Fibroblast of lung (primary cell): ENCODE data around the gene TNFRSF14. TPM values are rescaled to one million over a fixed set of nuclear protein-coding genes. Genes with fewer than 3 reads are reported as not detected.
"Not testable (repeated sequence)": the region's sequence is repeated elsewhere in the genome, so short reads cannot be mapped to it uniquely, and the experiment has no call there.

Experiments
- DNase-seq, 2 donors: peaks; one replicate each; pipeline versions ENCODE4 v3.0.0 to v3.0.0-alpha.2; 2010; ENCODE audit warnings: low read depth in 2 of 2
- H2AFZ ChIP-seq: 2 replicates; pipeline ENCODE4 v1.5.1; 2012; ENCODE audit warnings: low read length, control low read depth, inconsistent platforms
- H3K27ac ChIP-seq: 2 replicates; pipeline ENCODE4 v1.5.1; 2011; ENCODE audit warnings: low read length, control low read depth; ENCODE audit not compliant: insufficient read depth
- H3K27me3 ChIP-seq: 2 replicates; pipeline ENCODE4 v1.5.1; 2011; ENCODE audit warnings: mild to moderate bottlenecking, low read length; ENCODE audit not compliant: control insufficient read depth, insufficient read depth
- H3K36me3 ChIP-seq: 2 replicates; pipeline ENCODE4 v1.5.1; 2011; ENCODE audit warnings: low read length; ENCODE audit not compliant: control insufficient read depth, insufficient read depth
- H3K4me1 ChIP-seq: 2 replicates; pipeline ENCODE4 v1.5.1; 2011; ENCODE audit warnings: low read length; ENCODE audit not compliant: control insufficient read depth, insufficient read depth; ENCODE audit errors: extremely low read depth
- H3K4me2 ChIP-seq: 2 replicates; pipeline ENCODE4 v1.5.1; 2011; ENCODE audit warnings: low read length, control low read depth; ENCODE audit not compliant: insufficient read depth; ENCODE audit errors: extremely low read depth
- H3K4me3 ChIP-seq, 4 experiments: fragments of 200-600 bp in 1 of 4; sonication (generic) in 1 of 4; replicated peaks in 1 of 4; 2 replicates each; pipeline ENCODE4 v1.5.1; 2011 to 2016; ENCODE audit warnings: low read length in 4 of 4, low read depth in 3 of 4, mild to moderate bottlenecking in 3 of 4, control low read depth in 2 of 4, inconsistent platforms in 1 of 4, mixed read lengths in 1 of 4; ENCODE audit not compliant: insufficient read depth in 1 of 4; ENCODE audit errors: control extremely low read depth in 1 of 4
- H3K79me2 ChIP-seq: 2 replicates; pipeline ENCODE4 v1.5.1; 2012; ENCODE audit warnings: mild to moderate bottlenecking, low read length, inconsistent platforms; ENCODE audit not compliant: control insufficient read depth, insufficient read depth
- H3K9ac ChIP-seq: 2 replicates; pipeline ENCODE4 v1.5.1; 2011; ENCODE audit warnings: mild to moderate bottlenecking, low read length, control low read depth; ENCODE audit not compliant: insufficient read depth
- H3K9me3 ChIP-seq: 2 replicates; pipeline ENCODE4 v1.5.1; 2012; ENCODE audit warnings: low read depth, low read length; ENCODE audit not compliant: control insufficient read depth, insufficient read depth
- H4K20me1 ChIP-seq: 2 replicates; pipeline ENCODE4 v1.5.1; 2011; ENCODE audit warnings: low read length; ENCODE audit not compliant: control insufficient read depth, insufficient read depth; ENCODE audit errors: extremely low read depth
- EZH2 ChIP-seq: IDR thresholded peaks from 2 replicates; pipeline ENCODE4 v1.5.1; 2012; ENCODE audit warnings: low read length, control low read depth, mild to moderate bottlenecking; ENCODE audit errors: missing control alignments
- polyA plus RNA-seq, 2 donors: library from polyadenylated mRNA; depleted of rRNA in 1 of 2; stranded (reverse) in 1 of 2; unstranded in 1 of 2; fragments of >200 nt; gene quantifications; 2 replicates each; pipeline ENCODE4 v1.2.1, GENCODE V29; 2011 to 2012; ENCODE audit warnings: missing spikeins in 1 of 2
- total RNA-seq: library from RNA; depleted of rRNA; stranded (reverse); fragments of >200 nt; gene quantifications from 2 replicates; pipeline ENCODE4 v1.2.1, GENCODE V29; 2014
- TF ChIP-seq, protein P1 (sequence below), 2 donors: IDR thresholded peaks in 1 of 2; conservative IDR thresholded peaks in 1 of 2; 1 replicate in 1 of 2; 2 replicates in 1 of 2; pipeline ENCODE4 v1.5.1; 2011 to 2012; ENCODE audit warnings: low read length in 2 of 2, control low read depth in 1 of 2, inconsistent platforms in 1 of 2, low read depth in 1 of 2, mild to moderate bottlenecking in 1 of 2

TNFRSF14 gene
- total and polyA plus RNA-seq, 2 donors (not counting 1 experiment from before 2014, with no cell fraction given), result 15.2 to 85.0 TPM

DNA sequence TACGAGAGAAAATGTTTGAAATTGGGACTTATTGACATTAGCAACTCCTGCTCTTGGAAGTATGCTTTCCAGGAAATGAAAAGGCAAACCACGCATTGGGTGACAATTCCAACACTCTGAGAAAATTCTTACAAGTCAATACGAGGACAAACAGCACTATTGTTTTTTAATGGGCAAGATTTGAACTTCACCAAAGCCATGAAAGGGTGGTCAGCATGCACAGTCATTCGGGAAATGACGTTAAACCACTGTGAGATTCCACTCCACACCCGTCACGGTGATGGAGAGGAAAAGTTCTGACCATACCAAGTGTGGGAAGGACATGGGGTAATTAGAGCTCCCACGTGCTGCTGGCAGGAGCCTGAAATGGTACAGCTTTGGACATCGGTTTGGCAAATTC, 18.2 kb downstream of the TNFRSF14 start:
- Histone ChIP-seq H3K27ac (no peak overlapping the region), H3K4me1 (peaks cover 2% of the 10 kb centered on the region), H3K4me2 (no peak overlapping the region), H4K20me1 (no peaks in the 10 kb centered on the region), H3K27me3 (peaks cover 6% of the 10 kb centered on the region), H3K79me2 (no peaks in the 10 kb centered on the region), H3K36me3 (no peaks in the 10 kb centered on the region), H2AFZ (no peak overlapping the region), H3K9ac (no peak overlapping the region), H3K4me3 (no peak overlapping the region), H3K9me3 (no peaks in the 10 kb centered on the region)
- DNase-seq, result peak in 1 of 2 donors; percentile 9
- TF ChIP-seq EZH2, result no peak
- TF ChIP-seq, protein P1, sequence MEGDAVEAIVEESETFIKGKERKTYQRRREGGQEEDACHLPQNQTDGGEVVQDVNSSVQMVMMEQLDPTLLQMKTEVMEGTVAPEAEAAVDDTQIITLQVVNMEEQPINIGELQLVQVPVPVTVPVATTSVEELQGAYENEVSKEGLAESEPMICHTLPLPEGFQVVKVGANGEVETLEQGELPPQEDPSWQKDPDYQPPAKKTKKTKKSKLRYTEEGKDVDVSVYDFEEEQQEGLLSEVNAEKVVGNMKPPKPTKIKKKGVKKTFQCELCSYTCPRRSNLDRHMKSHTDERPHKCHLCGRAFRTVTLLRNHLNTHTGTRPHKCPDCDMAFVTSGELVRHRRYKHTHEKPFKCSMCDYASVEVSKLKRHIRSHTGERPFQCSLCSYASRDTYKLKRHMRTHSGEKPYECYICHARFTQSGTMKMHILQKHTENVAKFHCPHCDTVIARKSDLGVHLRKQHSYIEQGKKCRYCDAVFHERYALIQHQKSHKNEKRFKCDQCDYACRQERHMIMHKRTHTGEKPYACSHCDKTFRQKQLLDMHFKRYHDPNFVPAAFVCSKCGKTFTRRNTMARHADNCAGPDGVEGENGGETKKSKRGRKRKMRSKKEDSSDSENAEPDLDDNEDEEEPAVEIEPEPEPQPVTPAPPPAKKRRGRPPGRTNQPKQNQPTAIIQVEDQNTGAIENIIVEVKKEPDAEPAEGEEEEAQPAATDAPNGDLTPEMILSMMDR (conservative IDR thresholded peaks at IDR 0.05 in 1 of 2, IDR thresholded peaks at IDR 0.05 in 1 of 2; ENCODE audit: low read depth in 1 of 2, low read length in 2 of 2), result no peak

DNA sequence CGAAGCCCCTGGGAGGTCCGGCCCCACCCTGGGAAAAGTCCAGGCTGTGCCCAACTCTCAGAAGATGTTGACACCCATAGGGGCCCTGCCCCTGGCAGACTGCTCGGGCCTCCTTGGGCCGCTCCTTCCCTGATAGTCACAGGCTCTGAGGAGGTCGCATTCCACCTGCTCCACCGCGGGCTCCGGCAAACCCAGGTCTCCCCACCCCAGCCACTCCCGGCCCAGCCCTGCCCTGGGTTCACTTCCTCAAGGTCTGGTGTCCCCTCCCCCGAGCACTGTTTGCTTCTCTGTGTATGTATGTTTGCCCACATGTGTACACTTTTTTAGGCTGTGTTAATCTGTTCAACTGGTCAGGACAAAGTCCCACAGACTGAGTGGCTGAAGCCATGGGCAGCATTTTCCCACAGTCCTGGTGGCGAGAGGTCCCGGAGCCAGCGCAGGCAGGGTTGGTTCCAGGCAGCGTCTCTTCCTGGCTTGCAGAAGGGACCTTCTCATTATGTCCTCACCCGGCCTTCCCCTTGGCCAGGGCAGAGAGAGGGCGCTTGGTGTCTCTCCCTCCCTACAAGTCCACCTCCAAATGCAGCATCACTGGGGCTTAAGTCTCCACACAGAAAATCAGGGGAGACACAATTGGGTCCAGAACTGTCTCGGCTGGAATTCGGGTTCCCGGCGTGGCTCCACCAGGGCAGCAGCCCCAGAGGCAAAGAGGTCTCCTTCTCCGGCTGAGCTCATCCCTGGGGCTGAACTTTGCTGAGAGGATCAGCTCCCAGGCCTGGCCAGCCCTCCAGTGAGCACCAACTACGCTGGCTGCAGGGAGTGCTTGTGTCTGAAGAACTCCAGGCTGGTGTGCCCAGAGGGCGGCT, 19.9 kb downstream of the TNFRSF14 start:
- Histone ChIP-seq H3K4me1 (peaks cover 2% of the 10 kb centered on the region), H3K79me2 (no peaks in the 10 kb centered on the region), H3K36me3 (no peaks in the 10 kb centered on the region), H3K4me3 (no peak overlapping the region), H3K4me2 (no peak overlapping the region), H3K27me3 (peaks cover 6% of the 10 kb centered on the region), H3K27ac (no peak overlapping the region), H3K9me3 (no peaks in the 10 kb centered on the region), H2AFZ (no peak overlapping the region), H4K20me1 (no peaks in the 10 kb centered on the region), H3K9ac (no peak overlapping the region)
- no peak for DNase-seq
- TF ChIP-seq, protein P1 (conservative IDR thresholded peaks at IDR 0.05 in 1 of 2, IDR thresholded peaks at IDR 0.05 in 1 of 2; ENCODE audit: low read depth in 1 of 2, low read length in 2 of 2), result no peak
- TF ChIP-seq EZH2, result no peak

DNA sequence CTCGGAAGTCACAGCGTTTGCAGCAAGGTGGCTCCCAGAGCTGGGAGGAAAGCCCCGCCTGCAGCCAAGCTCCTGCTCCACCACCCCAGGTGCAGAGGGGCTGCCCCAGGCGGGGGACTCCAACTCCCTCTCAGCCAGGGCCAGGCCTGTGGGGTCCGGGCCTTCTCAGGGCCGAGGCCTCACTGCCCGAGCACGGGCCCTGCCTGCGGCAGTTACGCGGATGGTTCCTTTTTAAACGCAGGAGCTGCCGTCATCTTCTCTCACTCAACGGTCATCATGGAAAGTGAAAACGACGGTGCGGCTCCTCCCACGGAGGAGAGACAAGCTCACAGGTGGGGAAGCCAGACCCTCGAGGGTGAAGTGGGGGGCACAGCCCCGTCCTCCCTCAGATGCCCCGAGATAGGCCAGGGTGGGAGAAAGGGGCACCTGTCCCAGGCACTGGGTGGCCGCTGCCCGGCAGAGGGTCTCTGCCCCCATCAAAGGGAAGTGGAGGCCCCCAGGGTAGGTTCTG, 21.4 kb downstream of the TNFRSF14 start:
- not testable (repeated sequence) for H3K9ac ChIP-seq, H3K4me1 ChIP-seq, H3K27me3 ChIP-seq, H2AFZ ChIP-seq, DNase-seq, H3K36me3 ChIP-seq, H3K9me3 ChIP-seq, H3K4me3 ChIP-seq, H3K79me2 ChIP-seq, H3K4me2 ChIP-seq, H4K20me1 ChIP-seq, H3K27ac ChIP-seq
